Activated naive CD8-positive, alpha-beta T cell (primary cell): ENCODE results near the gene PRRT1B.

Experiments used
- H3K27ac Mint-ChIP-seq: one replicate; pipeline ENCODE4 v1.8.0; 2021; ENCODE audit warnings: mixed read lengths
- H3K27me3 Mint-ChIP-seq: one replicate; pipeline ENCODE4 v1.8.0; 2021; ENCODE audit warnings: mixed read lengths
- H3K36me3 Mint-ChIP-seq: one replicate; pipeline ENCODE4 v1.8.0; 2021; ENCODE audit warnings: mixed read lengths
- H3K4me1 Mint-ChIP-seq: one replicate; pipeline ENCODE4 v1.8.0; 2021; ENCODE audit warnings: low read depth, mixed read lengths
- H3K4me3 Mint-ChIP-seq: one replicate; pipeline ENCODE4 v1.8.0; 2021; ENCODE audit warnings: mild to moderate bottlenecking, mixed read lengths
- H3K9me3 Mint-ChIP-seq: one replicate; pipeline ENCODE4 v1.8.0; 2021; ENCODE audit warnings: low read depth, mixed read lengths

PRRT1B gene

DNA sequence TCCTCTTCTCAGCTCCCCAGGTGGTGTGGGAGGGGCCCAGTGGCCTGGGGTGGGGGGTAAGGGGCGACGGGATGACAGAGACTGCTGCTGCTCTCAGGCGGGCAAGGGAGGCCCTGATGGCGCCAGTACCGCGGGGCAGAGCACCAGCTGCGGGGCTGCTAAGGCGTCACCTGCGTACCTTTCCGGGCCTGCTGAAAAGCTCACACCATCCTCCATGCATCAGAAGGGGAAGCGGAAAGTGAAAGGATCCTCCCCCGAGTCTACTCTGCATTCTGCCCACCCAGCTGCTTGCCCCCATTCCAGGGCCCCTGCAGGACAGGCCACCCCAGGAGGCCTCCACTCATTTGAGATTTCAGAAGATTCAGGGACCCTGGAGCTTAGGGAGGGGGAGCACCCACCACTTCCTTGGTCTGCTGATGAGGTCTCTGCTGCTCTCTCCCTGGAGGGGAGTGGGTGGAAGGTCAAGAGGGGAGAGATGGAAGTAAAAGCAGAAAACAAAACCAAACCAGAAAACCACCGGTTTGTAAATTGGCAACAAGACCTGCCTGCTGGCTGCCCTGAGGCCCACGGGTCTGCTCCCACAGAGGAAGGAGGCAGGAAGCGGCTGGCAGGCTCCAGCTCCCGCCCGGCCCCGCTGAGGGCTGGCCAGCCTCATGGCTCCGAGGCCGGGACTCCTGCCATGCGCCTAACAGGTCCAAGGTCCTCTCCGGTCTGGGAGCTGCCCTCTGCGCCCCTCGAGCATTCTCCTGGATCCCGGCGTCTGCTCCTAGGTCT is 33.6 kb downstream of the PRRT1B start:
- H3K9me3 Mint-ChIP-seq = no peaks in the 10 kb centered on the region
- H3K4me3 Mint-ChIP-seq = peak overlapping the region; percentile 73
- peaks cover 4% of the 10 kb centered on the region for H3K36me3 Mint-ChIP-seq
- H3K4me1 Mint-ChIP-seq = peaks cover 23% of the 10 kb centered on the region
- H3K27ac Mint-ChIP-seq = peak overlapping the region; percentile 89
- H3K27me3 Mint-ChIP-seq = no peaks in the 10 kb centered on the region

DNA sequence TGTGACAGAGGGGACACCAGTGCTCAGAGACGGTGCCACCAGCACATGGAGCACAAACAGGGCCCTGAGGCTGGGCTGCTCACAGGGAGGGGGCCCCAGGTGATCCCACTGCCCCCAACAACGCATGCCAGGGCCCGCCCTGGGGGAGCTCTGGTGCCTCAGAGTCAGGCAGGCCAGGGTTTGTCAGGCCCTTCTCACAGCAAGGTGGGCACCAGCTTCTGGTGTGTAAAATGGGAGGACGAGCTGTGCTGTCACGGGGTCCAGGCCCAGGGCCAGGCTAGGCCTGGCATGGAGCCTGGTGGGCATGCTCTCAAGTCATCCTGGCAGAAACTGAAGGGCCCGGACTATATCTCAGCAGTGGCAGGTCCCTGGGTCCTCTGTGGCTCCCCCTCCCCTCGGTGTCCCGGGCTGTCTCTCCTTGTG is 34.5 kb downstream of the PRRT1B start:
- Mint-ChIP-seq H3K4me1 (peaks cover 28% of the 10 kb centered on the region), H3K27ac (no peak overlapping the region), H3K4me3 (no peak overlapping the region)

DNA sequence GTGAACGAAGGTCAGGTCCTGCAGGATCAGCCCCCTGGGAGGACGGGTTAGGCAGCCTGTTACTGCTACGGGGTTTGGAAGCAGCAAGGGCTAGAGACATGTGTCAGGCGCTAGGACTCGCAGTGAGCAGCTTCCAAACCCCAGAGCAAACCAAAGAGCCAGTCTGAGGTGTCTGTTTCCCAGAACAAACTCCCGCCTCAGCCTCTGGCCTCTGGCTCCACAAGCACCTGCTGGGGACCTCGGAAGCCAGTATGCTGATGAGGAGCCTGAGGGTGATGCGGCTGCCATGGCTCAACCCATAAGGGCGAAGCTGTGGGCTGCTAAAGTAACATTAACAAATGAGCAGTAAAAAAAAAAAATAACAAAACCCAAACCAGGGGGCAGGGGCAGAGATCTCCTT is 35.0 kb downstream of the PRRT1B start:
- H3K9me3 Mint-ChIP-seq = no peaks in the 10 kb centered on the region
- H3K4me1 Mint-ChIP-seq = peaks cover 34% of the 10 kb centered on the region
- no peak overlapping the region for H3K27ac Mint-ChIP-seq
- no peaks in the 10 kb centered on the region for H3K27me3 Mint-ChIP-seq
- no peak overlapping the region for H3K4me3 Mint-ChIP-seq
- H3K36me3 Mint-ChIP-seq = peaks cover 4% of the 10 kb centered on the region

More for the DNA sequence above, 34.5 kb downstream of the PRRT1B start:
- peaks cover 4% of the 10 kb centered on the region for H3K36me3 Mint-ChIP-seq
- no peaks in the 10 kb centered on the region for H3K27me3 Mint-ChIP-seq
- no peaks in the 10 kb centered on the region for H3K9me3 Mint-ChIP-seq

DNA sequence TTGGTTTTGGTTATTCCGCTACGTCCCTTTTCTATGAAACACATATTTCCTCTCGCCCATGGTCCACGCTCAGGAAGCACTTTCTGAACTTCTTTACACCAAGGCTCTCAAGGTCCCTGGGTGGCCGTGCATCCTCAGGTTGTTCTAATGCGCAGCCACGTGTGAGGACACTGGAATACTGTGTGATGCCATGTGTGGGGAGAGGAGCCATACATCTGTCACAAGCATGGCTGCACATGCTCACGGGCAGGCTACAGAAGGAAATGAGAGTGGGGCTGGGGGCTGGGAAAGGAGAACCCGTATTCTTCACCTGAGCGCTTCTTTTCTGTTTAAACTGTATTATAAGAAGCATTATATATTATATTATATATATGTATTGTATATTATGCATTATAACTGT is 36.7 kb downstream of the PRRT1B start:
- no peak overlapping the region for H3K27ac Mint-ChIP-seq
- H3K36me3 Mint-ChIP-seq = peaks cover 4% of the 10 kb centered on the region
- no peaks in the 10 kb centered on the region for H3K9me3 Mint-ChIP-seq
- H3K27me3 Mint-ChIP-seq = no peaks in the 10 kb centered on the region
- H3K4me3 Mint-ChIP-seq = no peak overlapping the region
- peaks cover 44% of the 10 kb centered on the region for H3K4me1 Mint-ChIP-seq

DNA sequence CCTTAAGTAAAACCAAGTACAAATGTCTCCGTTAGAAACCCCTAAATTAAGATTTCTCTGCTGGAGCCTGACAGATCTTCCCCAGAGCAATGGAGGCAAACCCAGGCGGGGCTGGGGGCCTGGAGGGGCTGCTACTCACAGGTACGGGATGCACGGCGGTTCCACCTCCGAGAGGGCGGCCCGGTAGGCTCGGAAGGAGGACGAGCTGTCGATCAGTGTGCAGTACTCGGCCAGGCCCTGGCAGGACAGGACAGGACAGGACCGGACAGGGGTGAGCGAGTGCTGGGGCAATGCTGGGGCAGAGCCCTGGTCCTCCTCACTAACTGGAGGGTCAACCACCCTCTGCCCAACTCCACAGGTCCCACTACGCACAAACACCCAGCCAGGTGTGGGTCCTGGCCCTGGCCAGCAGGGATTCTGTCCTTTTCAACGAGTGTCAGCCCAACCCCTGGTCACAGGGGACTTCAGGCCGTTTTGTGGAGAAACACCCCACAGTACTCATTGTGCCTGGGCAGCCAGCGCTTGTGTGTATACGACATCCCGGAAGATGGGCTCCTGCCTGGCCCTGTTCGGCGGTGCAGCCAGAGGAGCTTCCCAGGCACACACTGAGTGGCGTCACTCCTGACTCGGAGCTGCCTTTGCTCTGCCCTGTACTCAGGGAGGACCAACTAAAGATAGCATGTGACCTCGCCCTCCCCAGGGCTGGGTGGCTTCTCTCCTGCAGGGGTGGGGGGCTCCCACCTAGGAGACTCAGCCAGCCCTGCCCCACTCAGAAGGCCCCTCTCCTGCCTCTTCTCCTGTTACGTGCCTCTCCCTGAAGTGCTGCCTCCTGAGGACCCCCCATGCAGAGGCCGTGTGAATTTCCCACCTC is 37.4 kb downstream of the PRRT1B start:
- no peak overlapping the region for H3K4me3 Mint-ChIP-seq
- H3K4me1 Mint-ChIP-seq = peaks cover 47% of the 10 kb centered on the region
- no peak overlapping the region for H3K27ac Mint-ChIP-seq
- peaks cover 4% of the 10 kb centered on the region for H3K36me3 Mint-ChIP-seq
- H3K27me3 Mint-ChIP-seq = no peaks in the 10 kb centered on the region
- no peaks in the 10 kb centered on the region for H3K9me3 Mint-ChIP-seq

DNA sequence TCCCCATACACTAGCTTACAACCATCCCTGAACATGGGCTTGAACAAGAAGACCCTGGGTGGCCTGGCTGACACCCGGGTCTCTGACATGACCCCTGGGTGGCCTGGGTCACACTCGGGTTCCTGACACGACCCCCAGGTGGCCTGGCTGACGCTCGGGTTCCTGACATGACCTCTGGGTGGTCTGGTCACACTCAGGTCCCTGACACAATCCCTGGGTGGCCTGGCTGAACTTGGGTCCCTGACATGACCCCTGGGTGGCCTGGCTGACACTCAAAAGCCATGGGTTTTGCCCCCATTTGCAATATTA is 38.0 kb downstream of the PRRT1B start:
- Mint-ChIP-seq H3K9me3 (no peaks in the 10 kb centered on the region), H3K36me3 (peaks cover 4% of the 10 kb centered on the region), H3K4me1 (peaks cover 41% of the 10 kb centered on the region), H3K27me3 (no peaks in the 10 kb centered on the region), H3K27ac (no peak overlapping the region), H3K4me3 (no peak overlapping the region)

DNA sequence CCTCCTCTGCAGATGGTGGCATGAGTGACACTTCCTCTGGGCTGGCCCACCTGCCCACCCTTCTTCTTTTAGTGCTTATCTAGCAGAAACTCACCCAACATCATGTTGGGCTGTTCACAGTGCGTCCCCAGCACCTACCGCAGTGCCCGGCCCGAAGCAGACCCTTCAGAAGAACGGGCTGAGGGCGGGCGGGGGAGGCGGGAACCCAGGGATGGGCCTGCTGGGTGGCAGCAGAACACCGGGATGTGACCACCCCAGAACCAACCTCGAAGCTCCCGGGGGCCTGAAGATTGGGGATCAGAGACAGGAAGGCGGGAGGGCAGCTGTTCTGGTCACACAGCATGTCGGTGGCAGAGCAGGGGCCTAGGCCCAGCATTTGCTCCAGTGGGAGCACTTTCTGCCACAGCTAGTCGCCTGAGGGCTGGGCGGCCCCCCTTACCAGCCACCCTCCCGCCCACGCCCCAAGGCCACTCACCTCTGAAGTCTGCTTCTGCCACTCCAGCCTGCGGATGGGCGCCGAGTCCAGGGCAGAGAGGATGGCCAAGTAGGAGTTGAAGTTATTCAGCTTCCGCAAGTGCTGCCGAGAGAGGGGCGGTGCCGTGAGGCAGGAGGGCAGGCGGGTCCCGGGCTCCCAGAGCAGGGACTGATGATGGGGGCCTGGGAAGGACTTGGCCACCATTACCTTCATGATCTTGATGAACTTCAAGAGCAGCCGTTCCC is 38.7 kb downstream of the PRRT1B start:
- H3K4me3 Mint-ChIP-seq = no peak overlapping the region
- H3K4me1 Mint-ChIP-seq = peaks cover 35% of the 10 kb centered on the region
- peaks cover 4% of the 10 kb centered on the region for H3K36me3 Mint-ChIP-seq
- no peaks in the 10 kb centered on the region for H3K9me3 Mint-ChIP-seq
- H3K27ac Mint-ChIP-seq = no peak overlapping the region
- no peaks in the 10 kb centered on the region for H3K27me3 Mint-ChIP-seq

DNA sequence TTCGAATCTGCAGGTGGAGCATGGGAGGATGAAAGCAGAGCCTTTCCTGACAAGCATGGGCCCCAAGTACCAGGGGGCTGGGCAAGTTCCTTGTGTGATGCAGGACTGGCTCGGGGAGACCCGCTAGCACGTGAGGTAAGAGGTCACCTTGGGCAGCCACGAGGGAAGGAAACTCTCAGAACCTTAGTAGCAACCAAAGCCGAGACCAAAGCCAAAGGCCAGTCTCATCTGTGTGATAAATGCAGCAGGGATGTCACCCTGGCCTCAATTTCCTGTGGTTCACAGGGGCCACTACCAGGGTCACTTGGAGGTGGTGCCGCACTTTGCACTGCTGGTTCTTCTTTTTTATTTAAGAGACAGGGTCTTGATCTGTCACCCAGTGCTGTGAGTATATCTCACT is 39.5 kb downstream of the PRRT1B start:
- peak overlapping the region; percentile 48 for H3K4me3 Mint-ChIP-seq
- no peaks in the 10 kb centered on the region for H3K9me3 Mint-ChIP-seq
- no peaks in the 10 kb centered on the region for H3K27me3 Mint-ChIP-seq
- peak overlapping the region; percentile 81 for H3K27ac Mint-ChIP-seq
- peaks cover 4% of the 10 kb centered on the region for H3K36me3 Mint-ChIP-seq
- peaks cover 32% of the 10 kb centered on the region for H3K4me1 Mint-ChIP-seq

DNA sequence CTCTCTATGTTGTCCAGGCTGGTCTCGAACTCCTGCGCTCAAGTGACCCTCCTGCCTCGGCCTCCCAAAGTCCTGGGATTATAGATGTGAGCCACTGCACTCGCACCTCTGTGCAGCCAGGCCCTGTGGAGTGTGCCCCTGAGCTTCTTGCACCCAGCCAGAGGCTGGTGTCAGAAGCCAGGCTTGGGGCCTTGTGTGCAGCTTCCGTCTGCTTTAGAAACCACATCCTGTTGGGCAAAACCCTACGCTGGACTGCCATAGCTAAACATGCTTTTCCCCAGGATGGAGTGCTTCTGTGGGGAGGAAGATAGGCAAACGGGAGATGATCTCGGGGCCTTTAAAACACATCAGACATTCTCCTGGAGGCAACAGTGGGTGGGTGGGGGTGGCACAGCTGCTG is 40.1 kb downstream of the PRRT1B start:
- Mint-ChIP-seq H3K4me1 (peaks cover 36% of the 10 kb centered on the region), H3K27me3 (no peaks in the 10 kb centered on the region), H3K4me3 (peak overlapping the region; percentile 48), H3K27ac (peak overlapping the region; percentile 81), H3K9me3 (no peaks in the 10 kb centered on the region), H3K36me3 (peaks cover 4% of the 10 kb centered on the region)

DNA sequence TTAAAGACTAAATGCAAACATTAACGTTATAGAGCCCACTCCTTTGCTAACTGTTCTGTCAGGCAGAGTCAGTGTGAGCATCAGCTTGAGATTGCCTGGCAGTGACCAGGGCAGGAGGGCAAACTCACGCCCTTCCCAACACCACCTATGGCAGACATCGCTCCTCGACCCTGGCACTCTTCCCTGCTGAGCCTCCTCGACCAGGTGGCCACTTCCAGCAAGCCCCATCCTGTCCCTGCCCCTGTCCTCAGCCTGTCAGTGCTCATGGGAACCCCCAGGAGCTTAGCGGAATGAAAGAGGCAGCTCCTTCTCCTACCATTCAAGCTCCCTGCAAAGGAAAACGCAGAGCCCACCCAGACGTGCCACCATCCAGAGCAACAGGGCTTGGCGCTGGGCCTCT is 42.0 kb downstream of the PRRT1B start:
- Mint-ChIP-seq H3K4me1 (peaks cover 46% of the 10 kb centered on the region), H3K36me3 (peaks cover 2% of the 10 kb centered on the region), H3K4me3 (no peak overlapping the region), H3K9me3 (no peaks in the 10 kb centered on the region), H3K27ac (no peak overlapping the region), H3K27me3 (no peaks in the 10 kb centered on the region)

DNA sequence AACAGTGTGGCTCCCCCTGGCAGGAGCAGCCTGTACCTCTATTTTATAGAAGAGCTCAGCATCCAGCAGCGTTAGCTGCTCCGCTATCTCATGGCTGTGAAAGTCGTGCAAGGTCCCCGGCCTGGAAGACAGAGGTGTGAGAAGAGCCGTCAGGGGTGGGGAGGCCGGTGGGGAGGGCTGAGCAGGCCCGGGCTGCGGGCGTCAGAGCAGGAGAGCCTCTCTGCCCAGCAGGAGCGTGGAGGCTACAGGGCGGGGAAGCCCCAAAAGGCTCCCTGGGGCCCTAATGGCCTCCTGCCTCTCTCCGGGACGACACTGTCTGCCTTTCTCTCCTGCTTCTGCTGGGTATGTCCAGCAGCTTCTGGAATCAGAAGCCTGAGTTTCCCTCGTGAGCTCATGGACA is 42.6 kb downstream of the PRRT1B start:
- peaks cover 2% of the 10 kb centered on the region for H3K36me3 Mint-ChIP-seq
- H3K4me3 Mint-ChIP-seq = no peak overlapping the region
- H3K27me3 Mint-ChIP-seq = no peaks in the 10 kb centered on the region
- no peaks in the 10 kb centered on the region for H3K9me3 Mint-ChIP-seq
- peaks cover 46% of the 10 kb centered on the region for H3K4me1 Mint-ChIP-seq
- no peak overlapping the region for H3K27ac Mint-ChIP-seq

DNA sequence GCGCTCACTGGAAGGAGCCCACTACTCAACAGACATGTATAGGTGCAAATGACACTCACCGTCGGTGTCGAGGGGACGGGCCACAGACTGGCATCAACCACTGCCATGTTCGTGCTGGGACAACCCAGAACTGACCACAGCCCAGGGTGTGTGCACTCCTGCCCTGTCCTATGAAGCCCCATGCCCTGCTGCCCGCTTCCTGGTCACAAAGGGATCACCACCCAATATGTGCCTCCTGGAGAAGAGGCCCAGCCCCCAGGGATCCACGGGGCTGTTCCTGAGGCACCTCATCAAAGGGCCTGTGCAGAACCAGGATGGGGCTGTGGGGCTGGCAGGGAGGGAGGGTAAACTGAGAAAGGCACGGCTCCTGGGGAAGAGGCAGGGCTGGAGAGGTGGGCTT is 43.1 kb downstream of the PRRT1B start:
- Mint-ChIP-seq H3K9me3 (no peaks in the 10 kb centered on the region), H3K27me3 (no peaks in the 10 kb centered on the region), H3K27ac (no peak overlapping the region), H3K4me1 (peaks cover 46% of the 10 kb centered on the region), H3K4me3 (no peak overlapping the region), H3K36me3 (peaks cover 2% of the 10 kb centered on the region)

DNA sequence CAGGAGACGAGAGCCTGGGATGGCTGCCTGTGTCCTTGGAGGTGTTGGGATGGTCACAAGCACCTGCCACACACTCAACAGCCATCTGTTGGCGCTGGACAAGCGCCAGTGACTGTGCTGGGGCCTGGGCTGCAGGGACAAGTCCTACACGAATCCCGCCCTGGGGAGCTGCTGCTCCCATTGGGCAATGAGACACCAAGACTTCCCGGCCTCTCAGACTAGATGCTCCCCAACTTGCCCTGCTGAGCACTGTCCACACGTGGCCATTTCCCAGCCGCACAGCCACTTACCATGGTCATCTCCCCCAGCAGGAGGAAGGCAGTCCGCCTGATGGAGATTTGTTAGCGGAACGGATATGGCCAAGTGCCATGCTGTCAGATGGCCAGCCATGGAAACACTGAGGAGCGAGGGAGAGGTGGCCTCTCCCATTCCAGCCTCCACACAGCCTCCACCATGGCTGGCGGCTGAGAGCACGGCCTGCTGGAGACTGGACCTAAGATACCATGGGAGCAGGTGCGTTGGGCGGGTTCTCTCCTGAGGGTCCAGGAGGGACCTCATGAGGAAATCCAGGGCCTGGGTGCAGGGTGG is 43.9 kb downstream of the PRRT1B start:
- Mint-ChIP-seq H3K36me3 (peaks cover 2% of the 10 kb centered on the region), H3K27ac (no peak overlapping the region), H3K27me3 (no peaks in the 10 kb centered on the region), H3K9me3 (no peaks in the 10 kb centered on the region), H3K4me3 (no peak overlapping the region), H3K4me1 (peaks cover 42% of the 10 kb centered on the region)

DNA sequence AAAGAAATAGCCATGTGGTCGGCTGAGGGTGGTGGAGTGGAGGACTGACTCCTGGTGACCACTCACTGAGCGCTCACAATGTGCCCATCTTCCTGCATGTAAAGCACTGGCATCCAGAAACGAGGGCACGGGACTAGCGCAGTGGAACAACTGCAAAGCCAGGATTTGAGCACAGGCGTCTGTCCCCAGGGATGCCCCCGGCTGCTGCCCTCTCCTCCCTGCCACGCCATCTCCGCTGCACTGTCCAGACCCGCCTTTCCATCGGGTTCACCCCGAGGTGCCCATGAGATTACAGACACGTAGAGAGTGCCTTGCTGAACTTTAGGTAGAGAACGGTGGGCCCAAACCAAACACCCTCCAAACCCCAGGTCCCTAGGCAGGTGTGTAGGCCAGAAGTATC is 44.7 kb downstream of the PRRT1B start:
- Mint-ChIP-seq H3K4me3 (no peak overlapping the region), H3K4me1 (peaks cover 35% of the 10 kb centered on the region), H3K36me3 (peaks cover 2% of the 10 kb centered on the region), H3K9me3 (no peaks in the 10 kb centered on the region), H3K27ac (no peak overlapping the region), H3K27me3 (no peaks in the 10 kb centered on the region)

DNA sequence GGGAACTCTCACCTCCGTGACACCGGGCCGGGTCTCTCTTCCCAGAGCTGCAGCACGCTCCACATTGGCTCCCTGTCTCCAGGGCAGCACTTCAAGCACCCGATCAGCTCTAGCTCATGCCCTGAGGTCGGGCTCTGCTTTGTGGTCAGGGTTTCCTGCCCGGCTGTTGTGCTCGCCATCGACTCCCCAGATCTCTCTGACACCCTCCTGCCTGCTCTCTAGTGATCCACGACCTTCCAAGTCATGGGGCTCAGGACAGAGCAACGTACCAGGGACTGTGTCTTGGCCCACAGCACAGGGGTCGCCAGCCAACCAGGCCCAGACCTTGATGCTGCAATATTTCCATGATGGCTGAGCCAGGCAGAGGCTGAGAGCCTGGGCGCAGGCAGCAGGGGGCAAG is 45.1 kb downstream of the PRRT1B start:
- H3K36me3 Mint-ChIP-seq = peaks cover 2% of the 10 kb centered on the region

More for the DNA sequence above, 45.1 kb downstream of the PRRT1B start:
- Mint-ChIP-seq H3K4me1 (peaks cover 31% of the 10 kb centered on the region), H3K9me3 (no peaks in the 10 kb centered on the region), H3K27me3 (no peaks in the 10 kb centered on the region), H3K4me3 (no peak overlapping the region), H3K27ac (peak overlapping the region; percentile 76)
